ENCODE measurements around the gene TMEM72.
"Not testable (repeated sequence)": the region's sequence is repeated elsewhere in the genome, so short reads cannot be mapped to it uniquely, and the experiment has no call there.

TMEM72 gene

DNA sequence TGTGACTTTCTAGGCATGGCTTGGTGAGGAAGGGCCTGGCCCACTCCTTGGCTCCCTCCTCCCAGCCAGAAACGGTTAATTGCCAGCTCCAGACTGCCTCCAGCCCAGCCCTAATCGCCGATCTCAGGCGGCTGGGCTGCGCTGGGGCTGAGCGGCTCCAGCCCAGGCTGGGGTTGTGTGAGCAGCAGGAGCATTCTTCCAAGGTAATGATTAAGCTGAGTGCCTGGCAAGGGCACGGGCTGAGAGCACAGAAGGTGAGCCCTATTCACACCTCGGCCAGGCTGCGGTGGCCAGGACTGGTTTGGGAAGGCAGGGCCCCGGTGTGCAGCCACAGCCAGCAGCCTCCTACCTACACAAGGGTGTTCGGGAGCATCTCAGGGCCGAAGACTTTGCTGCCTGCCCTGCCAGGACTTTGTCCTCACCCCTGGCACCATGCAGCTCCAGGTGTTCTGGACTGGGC, at the start of gene TMEM72:
TSS of gene TMEM72 (plus strand) at position 257 of the 460 bp plus-strand sequence. CDS start at position 433, 176 bp downstream.
- no peak for DNase-seq (ENCODE audit: low read depth)

DNA sequence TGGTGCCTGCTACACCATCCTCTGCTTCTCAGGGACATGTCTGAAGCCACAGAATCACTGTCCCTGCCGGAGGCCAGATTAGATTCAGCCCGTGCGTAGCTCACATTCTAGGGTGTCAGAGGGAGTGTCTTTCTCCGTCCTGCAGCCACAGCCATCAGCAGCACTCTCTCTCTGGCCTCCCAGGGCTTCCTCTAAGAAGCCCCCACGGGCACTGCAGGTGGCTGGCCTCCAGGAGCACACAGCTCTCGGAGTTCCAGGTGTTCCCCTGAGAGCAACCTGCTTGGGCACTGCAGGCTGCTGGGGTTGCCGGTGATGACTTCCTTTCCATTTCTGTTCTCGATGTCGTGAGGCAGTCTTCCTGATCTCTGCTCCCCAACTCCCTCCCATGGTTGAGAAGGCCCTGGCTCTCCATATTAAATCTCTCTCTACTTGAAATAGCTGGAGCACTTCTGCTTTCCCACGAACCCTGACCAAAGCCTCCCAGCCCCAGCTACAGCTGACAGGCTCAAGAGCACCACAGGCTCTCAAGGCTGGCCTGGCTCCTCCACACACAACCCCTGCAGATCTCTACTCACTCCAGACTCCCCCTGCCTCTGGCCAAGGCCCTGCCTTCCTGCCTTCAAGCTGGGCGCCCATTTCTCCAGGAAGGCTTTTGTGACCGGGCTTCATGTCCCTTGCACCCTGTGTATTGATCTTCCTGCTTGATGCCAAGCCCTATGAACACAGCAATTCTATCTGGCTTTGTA, 49.0 kb upstream of the TMEM72 start:
- no peak for DNase-seq (ENCODE audit: low read depth)

DNA sequence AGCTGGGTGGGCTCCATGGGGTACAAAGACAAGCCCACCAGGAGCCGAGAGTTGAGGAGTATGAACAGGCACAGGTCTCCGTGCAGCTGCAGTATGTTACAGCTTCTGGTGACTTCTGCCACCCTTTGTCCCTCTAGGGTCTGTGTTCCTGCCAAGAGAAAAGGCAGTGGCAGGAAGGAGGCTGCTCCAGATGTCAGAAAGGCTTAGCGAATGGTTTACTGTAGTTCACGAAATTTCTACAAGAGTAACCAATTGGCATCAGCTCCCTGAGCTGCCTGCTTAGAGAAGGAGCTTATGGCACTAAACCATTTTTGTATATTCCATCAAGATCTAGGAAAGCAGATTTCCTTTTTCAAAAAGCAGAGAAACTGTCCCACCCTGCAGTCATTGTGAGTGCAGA, 48.2 kb upstream of the TMEM72 start:
- no peak for DNase-seq (ENCODE audit: low read depth)

DNA sequence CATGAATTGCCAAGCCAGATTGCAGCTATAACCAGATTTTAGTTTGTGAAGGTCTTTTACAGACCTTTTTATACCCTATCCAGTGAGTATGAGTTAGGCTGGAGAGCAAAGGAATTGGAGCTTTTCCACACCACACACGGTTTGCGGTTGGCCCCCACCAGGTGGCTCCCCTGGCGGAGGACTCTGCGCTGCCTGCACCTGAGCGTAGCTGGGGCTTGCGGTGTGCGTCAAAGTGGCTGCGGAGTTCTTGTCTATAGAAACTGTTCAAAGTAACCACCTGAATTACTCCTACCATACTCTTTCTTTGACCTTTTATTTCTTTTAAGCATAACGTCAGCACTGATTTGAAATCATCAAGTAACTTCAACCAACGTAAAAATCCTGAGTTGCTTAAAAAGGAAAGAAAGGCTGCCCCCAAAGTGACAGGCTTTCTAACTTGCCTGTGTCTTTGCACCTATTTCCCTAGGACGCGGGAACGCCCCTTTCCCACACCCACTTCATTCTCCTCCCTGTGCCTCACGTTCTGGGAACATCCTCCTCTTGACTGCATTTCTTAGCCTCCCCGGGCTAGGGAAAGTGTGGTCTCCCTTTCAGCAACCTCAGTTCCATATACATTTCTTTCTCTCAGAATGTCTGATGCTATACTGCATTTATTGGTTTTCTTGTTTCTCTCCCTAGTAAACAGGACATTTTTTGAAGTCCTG, 47.6 kb upstream of the TMEM72 start:
- no peak for DNase-seq (ENCODE audit: low read depth)

DNA sequence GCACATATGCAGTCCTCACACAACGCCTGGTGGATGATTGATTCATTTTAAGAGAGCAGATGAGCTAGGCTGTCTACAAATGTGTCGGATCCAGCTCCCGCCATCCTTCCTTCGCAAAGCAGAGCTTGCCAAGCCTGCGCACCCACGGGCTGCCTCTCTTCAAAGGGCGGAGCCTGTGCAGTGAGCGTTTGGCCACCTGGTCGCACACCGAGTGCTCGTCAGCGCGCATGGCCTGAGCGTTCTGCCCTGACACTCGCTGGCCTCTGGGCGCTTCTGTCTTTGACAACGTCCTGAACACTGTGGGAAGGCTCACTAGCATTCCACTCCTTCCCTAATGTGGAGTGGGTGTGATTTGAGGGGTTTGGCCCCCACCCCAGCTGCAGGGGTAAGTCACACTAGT, 47.1 kb upstream of the TMEM72 start:
- peak; percentile 16 for DNase-seq (ENCODE audit: low read depth)

DNA sequence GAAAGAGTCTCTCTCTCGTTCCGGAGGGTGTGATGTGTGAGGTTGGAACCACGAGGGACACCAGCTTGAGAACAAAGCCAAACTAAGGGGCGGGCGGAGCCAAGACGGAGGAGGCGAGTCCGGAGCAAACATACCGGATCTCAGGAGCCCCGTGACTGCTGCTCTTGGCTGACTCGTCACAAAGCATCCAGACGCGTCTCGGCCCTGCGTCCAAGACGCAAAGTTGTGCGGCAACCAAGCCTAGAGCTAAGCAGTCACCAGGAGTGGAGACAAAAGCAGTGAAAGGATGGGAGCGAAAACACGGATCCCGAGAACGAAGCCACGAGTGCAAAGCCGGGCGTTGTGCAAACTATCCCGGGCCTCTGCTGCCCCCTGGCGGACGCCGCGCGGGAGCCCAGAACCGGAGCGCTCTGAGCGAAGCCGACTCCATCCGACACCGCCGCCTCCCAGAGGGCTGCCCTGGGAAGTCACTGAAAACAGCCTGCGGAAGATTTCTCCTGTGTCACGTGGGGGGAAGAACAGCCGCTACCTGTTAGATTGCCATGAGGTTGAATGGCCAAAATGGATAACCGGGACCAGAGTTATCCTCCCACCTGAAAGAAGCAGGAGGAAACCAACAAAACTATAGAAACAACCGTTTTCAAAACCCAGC, 46.4 kb upstream of the TMEM72 start:
- DNase-seq (ENCODE audit: low read depth): peak; percentile 78

DNA sequence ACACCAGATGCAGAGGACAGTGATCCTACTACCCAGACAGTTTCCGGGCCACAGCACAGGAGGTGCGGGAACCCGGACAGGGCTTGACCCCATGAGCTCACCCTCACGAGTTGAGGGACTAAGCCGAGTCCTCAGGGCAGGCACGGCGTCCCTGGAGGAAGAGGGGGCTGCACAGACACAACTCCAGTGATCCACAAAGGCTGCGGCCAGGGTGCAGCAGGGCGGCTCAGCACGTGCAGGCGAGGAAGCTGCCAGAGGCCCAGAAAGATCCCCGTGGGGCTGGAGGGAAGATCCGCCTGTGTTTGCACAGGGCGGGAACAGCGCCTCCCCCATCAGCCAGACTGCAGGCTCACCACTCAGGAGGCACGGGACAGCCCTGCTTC, 45.9 kb upstream of the TMEM72 start:
- no peak for DNase-seq (ENCODE audit: low read depth)

DNA sequence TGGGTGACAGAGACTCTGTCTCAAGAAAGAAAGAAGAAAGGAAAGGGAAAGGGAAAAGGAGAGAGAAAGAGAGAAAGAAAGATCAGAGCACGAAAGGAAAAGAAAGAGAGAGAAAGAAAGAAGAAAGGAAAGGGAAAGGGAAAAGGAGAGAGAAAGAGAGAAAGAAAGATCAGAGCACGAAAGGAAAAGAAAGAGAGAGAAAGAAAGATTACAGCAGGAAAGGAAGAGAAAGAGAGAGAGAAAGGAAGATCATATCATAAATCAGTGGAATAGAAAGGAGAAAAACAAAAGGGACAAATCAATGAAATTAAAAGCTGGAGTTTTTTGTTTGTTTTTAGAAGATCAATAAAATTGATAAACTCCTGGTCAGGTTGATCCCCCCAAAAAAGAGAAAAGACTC, 44.8 kb upstream of the TMEM72 start:
- not testable (repeated sequence) for DNase-seq (ENCODE audit: low read depth)

DNA sequence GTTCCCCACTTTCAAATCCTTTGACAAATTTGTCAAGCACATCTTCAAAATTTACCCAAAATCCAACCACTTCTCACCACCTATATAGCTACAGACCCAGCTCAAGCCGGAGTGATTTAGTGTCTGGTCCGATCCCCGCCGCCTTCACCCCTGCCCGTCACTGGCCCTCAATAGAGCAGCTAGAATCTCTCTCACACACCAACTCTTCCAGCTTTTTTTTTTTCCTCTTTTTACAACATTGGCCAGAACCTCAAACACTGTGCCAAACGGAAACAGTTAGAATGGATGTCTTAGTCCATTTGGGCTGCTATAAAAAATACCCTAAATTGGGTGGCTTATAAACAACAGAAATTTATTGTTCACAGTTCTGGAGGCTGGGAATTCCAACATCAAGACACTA, 41.1 kb upstream of the TMEM72 start:
- DNase-seq (ENCODE audit: low read depth): no peak

DNA sequence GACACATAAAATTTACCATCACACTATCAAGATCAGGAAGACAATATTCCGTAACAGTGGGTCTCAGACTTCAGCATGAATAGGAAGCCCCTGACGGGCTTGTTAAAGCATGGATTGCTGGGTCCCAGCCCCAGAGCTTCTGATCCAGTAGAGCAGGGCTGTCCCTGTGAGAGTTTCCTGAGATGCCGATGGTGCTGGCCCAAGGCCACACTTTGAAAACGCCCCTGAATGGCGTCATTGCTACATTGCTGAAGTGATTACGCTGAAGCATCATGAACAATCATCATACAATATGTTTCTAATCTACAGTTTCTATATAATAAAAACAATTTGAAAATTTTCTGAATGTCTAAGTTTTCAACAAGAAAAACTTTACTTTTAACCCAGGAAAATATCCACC, 38.0 kb upstream of the TMEM72 start:
- no peak for DNase-seq (ENCODE audit: low read depth)

DNA sequence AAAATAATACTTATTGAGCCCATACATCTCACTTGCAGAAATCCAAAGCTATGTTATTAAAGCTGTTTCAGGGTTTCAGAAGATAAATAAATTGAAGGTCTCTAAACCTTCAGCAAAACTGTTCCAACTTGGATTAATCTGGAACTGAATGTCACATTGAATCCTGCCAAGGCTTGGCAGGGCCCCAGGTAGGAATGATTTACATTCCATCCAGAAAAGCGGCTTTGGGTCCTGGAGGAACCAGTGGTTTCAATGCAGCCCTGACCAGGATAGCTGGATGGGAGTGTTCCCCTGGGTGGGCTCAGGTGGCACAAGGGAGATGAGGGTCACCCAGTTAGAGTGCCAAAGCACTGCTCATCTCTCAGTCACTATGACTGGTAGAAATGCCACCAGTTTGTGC, 37.0 kb upstream of the TMEM72 start:
- DNase-seq (ENCODE audit: low read depth): no peak

DNA sequence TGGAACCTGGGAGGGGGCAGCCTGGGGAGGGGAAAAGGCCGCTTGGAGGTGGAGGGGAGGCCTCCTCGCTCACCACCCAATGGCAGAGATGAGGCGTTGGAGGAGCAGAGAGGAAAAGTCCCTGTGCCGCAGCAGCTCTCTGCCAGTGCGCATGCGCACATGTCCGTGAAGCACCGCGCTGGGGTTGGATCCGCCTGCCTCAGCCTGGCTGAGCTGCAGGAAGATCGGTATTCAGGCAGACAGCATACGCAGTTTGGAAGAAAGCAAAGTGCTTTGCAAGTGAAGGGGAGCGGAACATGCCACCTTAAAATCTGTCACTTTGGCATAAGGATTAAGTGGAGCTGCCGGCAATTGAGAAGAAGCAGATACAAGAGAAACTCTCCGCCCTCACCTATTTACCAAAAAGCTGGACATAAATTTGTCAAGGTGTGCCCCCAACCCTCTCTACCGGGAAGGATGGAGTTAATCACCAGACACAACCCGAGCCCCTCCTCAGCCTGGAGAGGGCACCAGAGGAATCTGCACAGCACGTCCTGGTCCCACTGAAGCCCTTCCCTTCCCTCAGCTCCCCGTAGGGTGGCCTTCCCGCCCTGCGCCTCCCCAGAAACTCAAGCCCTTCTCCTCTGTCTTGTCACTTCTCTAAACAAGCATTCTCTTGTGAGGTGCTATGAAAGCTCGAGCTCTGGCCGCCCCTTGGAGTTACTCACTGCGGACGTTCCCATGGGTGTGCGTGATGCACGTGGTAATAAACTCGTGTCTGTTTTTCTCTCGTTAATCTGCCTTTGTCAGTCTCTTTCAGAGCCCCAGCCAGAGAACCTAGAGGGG, 32.2 kb upstream of the TMEM72 start:
- peak; percentile 72 for DNase-seq (ENCODE audit: low read depth)

DNA sequence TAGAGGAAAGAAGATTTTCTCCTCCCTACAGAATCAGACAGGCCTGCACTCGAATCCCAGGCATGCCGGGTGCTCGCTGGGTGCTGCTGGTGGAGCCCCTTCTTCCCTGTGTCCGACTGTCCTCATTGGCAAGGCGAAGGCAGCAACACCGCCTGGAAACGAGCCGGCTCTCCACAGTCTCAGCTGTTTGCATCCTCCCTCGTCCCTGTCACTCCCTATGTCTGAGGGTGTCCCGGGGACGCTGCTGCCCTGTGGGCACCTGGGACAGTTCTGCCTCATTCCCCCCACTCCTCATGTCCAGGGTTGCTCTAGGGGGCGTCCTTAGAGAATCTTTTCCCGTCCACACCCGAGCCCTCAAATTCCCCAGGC, 31.6 kb upstream of the TMEM72 start:
- DNase-seq (ENCODE audit: low read depth): no peak

DNA sequence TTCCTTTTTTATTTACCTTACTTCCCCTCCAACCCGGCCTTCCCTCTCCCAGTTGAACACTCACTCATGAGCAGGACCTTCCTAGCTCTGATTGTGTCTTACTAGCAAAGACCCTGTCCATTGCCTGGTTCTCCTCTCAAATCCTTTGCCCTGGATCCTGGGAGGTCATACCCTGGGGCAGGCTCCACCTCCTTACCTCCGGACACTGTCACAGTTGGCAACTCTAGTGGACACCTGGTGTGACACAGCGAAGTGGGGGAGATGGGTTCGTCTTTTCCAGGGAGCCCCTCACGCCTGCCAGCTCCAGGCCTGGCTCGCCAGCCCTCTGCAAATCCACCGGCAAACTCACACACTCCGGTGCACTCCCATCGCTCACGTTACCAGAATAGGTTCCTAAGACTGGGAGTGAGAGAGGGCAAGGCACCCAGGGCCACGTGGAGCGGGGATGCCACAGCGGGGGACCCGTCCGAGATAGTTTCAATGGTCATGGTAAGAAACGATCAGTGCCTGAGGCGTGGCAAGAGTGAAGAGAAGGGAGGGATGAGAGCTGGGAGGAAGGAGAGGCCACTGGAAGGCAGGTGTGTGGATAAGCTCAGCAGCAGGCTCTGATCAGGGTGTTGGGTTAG, 30.9 kb upstream of the TMEM72 start:
- no peak for DNase-seq (ENCODE audit: low read depth)

DNA sequence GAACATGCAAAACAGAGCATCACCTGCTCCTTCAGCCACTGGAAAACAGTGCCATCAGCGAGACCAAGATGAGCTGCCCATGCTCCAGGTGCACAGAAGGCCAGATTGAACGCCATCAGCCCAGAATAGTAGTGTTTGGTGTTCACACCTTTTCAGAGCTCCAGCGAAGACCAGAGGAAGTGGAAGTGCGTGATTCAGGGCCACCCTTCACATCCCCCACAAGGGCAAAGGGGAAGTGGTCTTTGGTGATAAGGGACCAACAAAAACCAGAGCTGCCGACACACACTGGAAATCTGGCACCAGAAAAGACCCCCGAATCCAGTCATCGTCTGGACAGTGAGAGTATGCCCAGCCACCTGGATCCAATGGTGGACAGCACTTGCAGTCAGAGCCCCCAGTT, 29.5 kb upstream of the TMEM72 start:
- DNase-seq (ENCODE audit: low read depth): no peak

DNA sequence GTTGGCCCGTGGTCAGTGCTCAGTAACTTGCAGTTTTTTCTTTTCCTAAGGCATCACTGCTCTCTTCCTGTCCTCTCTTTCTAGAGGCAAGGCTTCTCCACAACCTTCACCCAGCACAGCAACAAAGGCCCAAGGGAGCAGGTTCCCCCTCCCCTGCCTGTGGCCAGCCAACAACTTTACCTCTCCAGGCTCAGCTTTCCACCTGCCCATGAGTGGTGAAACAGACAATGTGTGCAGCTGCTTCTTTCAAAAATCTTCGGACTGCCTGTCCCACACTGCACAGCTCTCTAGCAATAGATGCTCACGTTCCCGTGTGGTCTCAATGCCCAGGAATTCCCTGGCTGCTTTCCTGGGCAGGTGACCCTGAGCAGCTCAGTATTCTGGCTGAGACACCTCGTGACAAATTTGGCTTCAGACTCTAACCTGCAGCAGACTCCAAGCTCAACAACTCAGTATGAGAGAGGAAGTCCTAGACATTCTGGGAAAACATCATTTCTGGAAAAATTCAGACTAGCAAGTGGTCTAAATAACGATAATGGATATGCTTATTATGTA, 28.9 kb upstream of the TMEM72 start:
- no peak for DNase-seq (ENCODE audit: low read depth)

DNA sequence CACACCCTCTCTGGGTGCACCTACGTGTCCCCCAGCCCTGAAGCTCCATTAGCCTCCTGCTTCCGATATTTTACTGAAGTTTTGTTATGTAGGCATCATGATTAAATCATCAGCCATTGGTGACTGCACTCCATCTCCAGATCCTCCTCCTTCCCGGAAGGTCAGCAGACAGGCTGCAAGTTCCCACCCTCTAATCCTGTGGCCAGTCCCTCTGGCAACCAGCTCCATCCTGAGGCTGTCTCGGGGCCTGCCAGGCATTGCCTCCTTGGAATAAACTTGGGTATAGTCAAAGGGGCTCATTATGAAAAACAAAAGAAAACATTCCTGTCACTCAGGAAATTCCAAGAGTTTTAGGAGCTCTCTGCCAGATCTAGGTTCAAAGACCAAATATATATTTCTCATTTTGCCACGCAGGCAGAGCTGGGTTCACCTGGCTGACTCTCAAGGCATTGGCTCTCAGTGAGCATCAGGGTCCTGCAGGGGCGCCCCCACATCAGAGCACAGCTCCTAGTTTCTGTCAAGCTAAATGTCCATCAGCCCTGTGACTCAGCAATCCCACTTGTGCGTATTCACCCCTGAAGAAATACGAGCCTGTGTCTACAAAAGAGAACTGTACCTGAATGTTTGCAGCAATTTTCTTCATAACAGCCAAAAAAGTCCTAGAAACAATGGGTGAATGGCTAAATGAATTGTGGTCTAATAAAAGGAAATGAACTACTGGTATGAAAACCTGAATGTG, 27.4 kb upstream of the TMEM72 start:
- no peak for DNase-seq (ENCODE audit: low read depth)

DNA sequence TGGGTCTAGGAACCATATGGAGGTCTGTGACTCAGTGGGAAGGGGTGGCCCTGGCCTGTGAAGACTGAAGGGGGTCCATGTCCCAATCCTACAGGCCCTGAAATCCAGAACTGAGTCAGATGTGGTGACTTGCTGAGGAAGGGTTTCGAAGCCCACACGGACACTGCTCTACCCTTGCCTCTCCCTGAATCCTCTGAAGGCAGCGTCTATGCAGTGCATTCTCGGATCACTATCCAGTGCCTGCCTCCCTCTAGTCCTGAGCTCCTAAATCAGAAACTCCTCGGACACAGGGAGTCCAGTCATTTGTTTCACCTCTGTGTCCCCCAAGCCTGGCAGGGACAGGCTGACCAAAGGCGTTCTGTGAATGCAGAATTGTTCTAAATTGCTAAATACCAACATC, 25.4 kb upstream of the TMEM72 start:
- no peak for DNase-seq (ENCODE audit: low read depth)

DNA sequence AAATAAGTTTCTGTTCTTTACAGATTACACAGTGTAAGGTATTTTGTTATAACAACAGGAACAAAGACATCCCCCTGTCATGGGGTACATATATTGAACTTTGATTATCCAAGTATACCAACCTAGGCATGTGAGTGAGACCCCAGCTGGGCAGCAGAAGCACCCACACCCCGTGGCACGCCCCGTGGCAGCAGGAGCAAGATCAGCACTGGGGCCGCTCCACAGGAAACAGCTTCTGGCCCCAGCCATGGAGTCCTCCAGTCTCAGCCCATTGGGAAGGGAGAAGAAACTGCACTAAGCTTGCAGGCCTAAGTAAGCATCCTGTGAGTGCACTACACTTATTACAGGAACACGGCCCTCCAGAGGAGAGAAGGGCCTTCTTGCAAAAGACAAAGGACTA, 24.2 kb upstream of the TMEM72 start:
- no peak for DNase-seq (ENCODE audit: low read depth)

DNA sequence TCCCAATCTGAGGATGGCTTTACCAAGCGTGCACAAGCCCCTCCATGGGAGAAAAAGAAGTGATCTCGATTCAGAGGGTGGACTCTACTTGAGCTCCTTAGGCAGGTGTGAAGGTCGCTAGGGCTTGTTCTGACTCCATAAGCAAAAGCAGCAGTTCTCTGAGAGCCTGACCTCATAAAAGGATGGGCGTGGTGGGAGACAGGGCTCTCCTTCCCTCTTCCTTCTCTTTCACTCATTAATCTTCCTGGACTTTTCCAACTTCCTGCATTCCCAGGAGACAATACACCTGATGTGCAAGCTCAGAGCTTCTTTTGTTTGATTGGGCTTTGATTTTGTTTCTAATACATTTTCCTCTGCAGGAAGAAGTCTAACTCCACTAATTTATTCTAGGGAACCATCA, 22.3 kb upstream of the TMEM72 start:
- no peak for DNase-seq (ENCODE audit: low read depth)

DNA sequence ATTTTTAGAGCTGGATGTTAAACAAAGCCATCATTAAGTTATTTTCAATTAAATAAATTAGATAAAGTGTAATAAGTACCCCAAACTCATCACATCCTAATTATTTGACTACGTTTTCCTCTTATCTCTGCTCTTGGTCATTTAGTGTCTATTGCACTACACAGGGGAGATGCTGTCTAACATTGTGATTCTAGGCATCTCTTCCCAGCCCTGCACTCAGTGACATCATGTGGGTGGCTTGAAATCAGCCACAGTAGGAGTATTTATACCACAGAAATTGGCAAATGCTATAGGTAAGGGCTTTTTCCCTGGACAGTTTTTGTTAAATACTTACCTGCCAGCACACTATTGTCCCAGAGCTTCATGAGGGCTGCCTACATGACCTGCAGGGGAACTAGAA, 21.3 kb upstream of the TMEM72 start:
- DNase-seq (ENCODE audit: low read depth): no peak

All from activated T-cell treated with anti-CD3 and anti-CD28 coated beads for 24 hours (primary cell).